22Rv1 (cell line): ENCODE data around the gene DCDC2.
"Not testable (repeated sequence)": the region's sequence is repeated elsewhere in the genome, so short reads cannot be mapped to it uniquely, and the experiment has no call there.

Experiments
- H3K27ac ChIP-seq: fragments of 450-650 bp; 2 replicates; pipeline ENCODE4 v1.5.1; 2017
- CTCF ChIP-seq: fragments of 450-650 bp; IDR thresholded peaks from 2 replicates; pipeline ENCODE4 v1.5.1; 2017; ENCODE audit warnings: mild to moderate bottlenecking
- ZFX ChIP-seq: fragments of 450-650 bp; IDR thresholded peaks from 2 replicates; pipeline ENCODE4 v1.6.1; 2017; ENCODE audit warnings: antibody characterized with exemption, borderline replicate concordance

DCDC2 gene

GRCh38 chr6:24148154-24148570 is 209.7 kb downstream of the DCDC2 start:
- no peak for TF ChIP-seq CTCF
- no peak for TF ChIP-seq ZFX
- H3K27ac ChIP-seq, result no peak overlapping the region

- H3K27ac ChIP-seq, result no peak overlapping the region
- TF ChIP-seq ZFX (no peak), CTCF (no peak)
These were observed 210.2 kb downstream of the DCDC2 start for GRCh38 chr6:24147511-24148153.

- no peak overlapping the region for H3K27ac ChIP-seq
- TF ChIP-seq CTCF, result no peak
- no peak for TF ChIP-seq ZFX
These were observed 211.0 kb downstream of the DCDC2 start for GRCh38 chr6:24146871-24147270.

- TF ChIP-seq CTCF, result no peak
- no peak for TF ChIP-seq ZFX
- H3K27ac ChIP-seq, result no peak overlapping the region
These were observed 212.1 kb downstream of the DCDC2 start for GRCh38 chr6:24145690-24146131.

GRCh38 chr6:24142733-24143132 is 215.1 kb downstream of the DCDC2 start:
- H3K27ac ChIP-seq, result not testable (repeated sequence)

GRCh38 chr6:24140591-24140990 is 217.3 kb downstream of the DCDC2 start:
- no peak overlapping the region for H3K27ac ChIP-seq
- TF ChIP-seq ZFX, result no peak
- TF ChIP-seq CTCF, result no peak

GRCh38 chr6:24139639-24140038 is 218.2 kb downstream of the DCDC2 start:
- TF ChIP-seq CTCF, result no peak
- no peak for TF ChIP-seq ZFX
- no peak overlapping the region for H3K27ac ChIP-seq

GRCh38 chr6:24139080-24139479 is 218.8 kb downstream of the DCDC2 start:
- H3K27ac ChIP-seq, result no peak overlapping the region
- TF ChIP-seq CTCF (no peak), ZFX (no peak)
